MCF 10A (cell line): ENCODE data around the gene PNKD. TPM values are rescaled to one million over a fixed set of nuclear protein-coding genes. Genes with fewer than 3 reads are reported as not detected.
"Not testable (repeated sequence)": the region's sequence is repeated elsewhere in the genome, so short reads cannot be mapped to it uniquely, and the experiment has no call there.

Source experiments
- BruUV-seq: library from RNA; stranded (reverse); fragments of 400-500 nt; replicated peaks from 2 replicates; lab custom pipeline; 2021; lab: Mats Ljungman, UMichigan
- CTCF ChIA-PET: fragments of 300-600 bp; sonication (Branson Sonifier 250); formaldehyde crosslinking; extraction: SDS; loops from one replicate; lab custom pipeline; 2021; ENCODE audit warnings: antibody characterized with exemption, inconsistent platforms; lab: Yijun Ruan, JAX
- POLR2A ChIA-PET: fragments of 300-600, 350-650 bp; sonication (Branson Sonifier 250); formaldehyde crosslinking; extraction: SDS; loops from one replicate; lab custom pipeline; 2020; ENCODE audit warnings: antibody characterized with exemption, inconsistent platforms; lab: Yijun Ruan, JAX
- DNase-seq: peaks from one replicate; pipeline ENCODE4 v3.0.0-alpha.2; 2018; ENCODE audit not compliant: unreplicated experiment
- H3K27ac Mint-ChIP-seq: one replicate; pipeline ENCODE4 v1.8.0; 2022; ENCODE audit warnings: mild to moderate bottlenecking, low read depth, mixed read lengths; ENCODE audit not compliant: unreplicated experiment
- H3K27me3 Mint-ChIP-seq: one replicate; pipeline ENCODE4 v1.8.0; 2022; ENCODE audit warnings: mixed read lengths; ENCODE audit not compliant: insufficient read depth, unreplicated experiment
- H3K36me3 Mint-ChIP-seq: one replicate; pipeline ENCODE4 v1.8.0; 2022; ENCODE audit warnings: mild to moderate bottlenecking, moderate library complexity, mixed read lengths; ENCODE audit not compliant: insufficient read depth, unreplicated experiment
- H3K4me1 Mint-ChIP-seq: one replicate; pipeline ENCODE4 v1.8.0; 2022; ENCODE audit warnings: mixed read lengths; ENCODE audit not compliant: insufficient read depth, unreplicated experiment
- H3K4me3 Mint-ChIP-seq: one replicate; pipeline ENCODE4 v1.8.0; 2022; ENCODE audit warnings: mild to moderate bottlenecking, moderate library complexity, mixed read lengths; ENCODE audit not compliant: unreplicated experiment
- H3K9me3 Mint-ChIP-seq: one replicate; pipeline ENCODE4 v1.8.0; 2022; ENCODE audit warnings: mixed read lengths; ENCODE audit not compliant: unreplicated experiment
- CTCF ChIP-seq: fragments of 200-600 bp; IDR thresholded peaks from one replicate; pipeline ENCODE4 v1.8.0; 2022; ENCODE audit warnings: antibody characterized with exemption, mild to moderate bottlenecking; ENCODE audit not compliant: unreplicated experiment
- intact Hi-C: fragments of 100-400 bp; cut with micrococcal nuclease; formaldehyde crosslinking; loops from 2 replicates; pipeline ENCODE4 v1.14.1; 2022
- total RNA-seq: library from RNA; stranded (reverse); gene quantifications from 2 replicates; pipeline ENCODE4 v1.2.3, GENCODE V29; 2022

PNKD gene
- total RNA-seq, 1 experiment from 2014 or later = 23.1 TPM

- Mint-ChIP-seq H3K27ac (peak overlapping the region; percentile 88), H3K9me3 (no peaks in the 10 kb centered on the region), H3K4me3 (peak overlapping the region; percentile 97), H3K4me1 (peaks cover 37% of the 10 kb centered on the region), H3K36me3 (peaks cover 79% of the 10 kb centered on the region), H3K27me3 (no peaks in the 10 kb centered on the region)
- POLR2A ChIA-PET = interaction anchor here (0.9 to 8.0 kb wide), 15 partner anchors 15 to 978 kb away, joined by 3 to 390 read pairs (median 9); partner anchors contain the start of genes ARPC2, CATIP, CTDSP1 and TMBIM1
- TF ChIP-seq CTCF = no peak
- intact Hi-C loops = loop anchor here (1.0 kb wide), 5 partner anchors 12 to 124 kb away; partner anchors contain the start of gene CATIP
- CTCF ChIA-PET = interaction anchor here (0.5 to 7.7 kb wide), 26 partner anchors 12 to 1302 kb away, joined by 3 to 215 read pairs (median 4); partner anchors contain the start of genes ARPC2, CATIP, GPBAR1 and TMBIM1
- BruUV-seq = no TSS peak
- DNase-seq = no peak
Observed at GRCh38 chr2:218271865-218272530, 1.7 kb downstream of the PNKD start.

DNA sequence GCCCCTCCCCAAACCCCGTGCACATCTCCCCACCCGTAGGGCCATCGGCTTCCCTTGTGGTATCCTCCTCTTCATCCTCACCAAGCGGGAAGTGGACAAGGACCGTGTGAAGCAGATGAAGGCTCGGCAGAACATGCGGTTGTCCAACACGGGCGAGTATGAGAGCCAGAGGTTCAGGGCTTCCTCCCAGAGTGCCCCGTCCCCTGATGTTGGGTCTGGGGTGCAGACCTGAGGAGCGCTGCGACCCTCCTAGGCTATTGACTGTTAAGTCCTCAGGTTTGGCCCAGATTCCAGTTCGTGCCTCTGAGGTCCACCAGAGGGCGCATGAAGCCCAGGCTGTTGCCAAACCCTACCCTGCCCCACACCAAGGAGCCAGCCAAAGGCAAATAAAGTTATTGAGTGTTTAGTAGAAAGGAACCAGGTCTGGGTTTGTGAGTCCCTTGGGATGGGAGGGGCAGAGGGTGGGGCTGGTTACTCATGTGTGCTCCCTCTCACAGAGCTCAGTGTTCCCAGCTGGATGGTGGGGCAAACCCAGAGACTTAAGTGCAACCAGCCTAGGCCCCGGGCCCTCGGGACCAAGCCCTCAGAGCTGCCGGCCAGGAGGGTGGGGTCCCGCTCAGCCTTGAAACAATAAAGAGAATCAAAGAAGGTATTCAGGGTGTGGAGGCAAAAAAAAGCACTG lies 2.4 kb downstream of the PNKD start:
- ChIA-PET POLR2A (interaction anchor here (0.7 to 8.0 kb wide), 11 partner anchors 14 to 297 kb away, joined by 3 to 390 read pairs (median 7); partner anchors contain the start of genes ARPC2 and TMBIM1), CTCF (interaction anchor here (0.6 to 7.7 kb wide), 24 partner anchors 12 to 194 kb away, joined by 3 to 215 read pairs (median 4); partner anchors contain the start of genes ARPC2, CATIP, CTDSP1 and GPBAR1)
- no peaks in the 10 kb centered on the region for H3K9me3 Mint-ChIP-seq
- DNase-seq = peak; percentile 96
- TF ChIP-seq CTCF = peak; percentile 88
- H3K27me3 Mint-ChIP-seq = no peaks in the 10 kb centered on the region
- intact Hi-C loops = loop anchor here (1.0 kb wide), 5 partner anchors 12 to 124 kb away; partner anchors contain the start of gene CATIP
- H3K27ac Mint-ChIP-seq = peak overlapping the region; percentile 88
- peaks cover 35% of the 10 kb centered on the region for H3K4me1 Mint-ChIP-seq
- H3K4me3 Mint-ChIP-seq = peak overlapping the region; percentile 97
- no TSS peak for BruUV-seq
- H3K36me3 Mint-ChIP-seq = peaks cover 79% of the 10 kb centered on the region

- intact Hi-C loops, H3K9me3 Mint-ChIP-seq, DNase-seq, BruUV-seq, H3K27me3 Mint-ChIP-seq: not testable (repeated sequence)
- ChIA-PET CTCF (interaction anchor here (0.5 to 7.7 kb wide), 19 partner anchors 11 to 181 kb away, joined by 3 to 215 read pairs (median 4); partner anchors contain the start of genes CATIP, CTDSP1 and TMBIM1), POLR2A (interaction anchor here (0.7 to 8.0 kb wide), 8 partner anchors 14 to 296 kb away, joined by 3 to 390 read pairs (median 6); partner anchors contain the start of genes ARPC2 and TMBIM1)
- Mint-ChIP-seq H3K27ac (peak overlapping the region; percentile 88), H3K4me3 (peak overlapping the region; percentile 97), H3K4me1 (peaks cover 35% of the 10 kb centered on the region), H3K36me3 (peaks cover 74% of the 10 kb centered on the region)
Observed at GRCh38 chr2:218273214-218273907, 3.0 kb downstream of the PNKD start.

- no peak for TF ChIP-seq CTCF
- intact Hi-C loops = no loop called here
Observed at GRCh38 chr2:218273908-218274249, 3.6 kb downstream of the PNKD start.

More at GRCh38 chr2:218273908-218274249, 3.6 kb downstream of the PNKD start:
- H3K27ac Mint-ChIP-seq = peak overlapping the region; percentile 59
- H3K4me1 Mint-ChIP-seq = peaks cover 35% of the 10 kb centered on the region
- no TSS peak for BruUV-seq
- DNase-seq = no peak
- H3K9me3 Mint-ChIP-seq = no peaks in the 10 kb centered on the region
- H3K36me3 Mint-ChIP-seq = peaks cover 76% of the 10 kb centered on the region
- CTCF ChIA-PET = interaction anchor here (1.1 to 7.7 kb wide), 8 partner anchors 10 to 121 kb away, joined by 3 to 215 read pairs (median 33); partner anchors contain the start of genes CATIP and TMBIM1
- no peak overlapping the region for H3K4me3 Mint-ChIP-seq
- no peaks in the 10 kb centered on the region for H3K27me3 Mint-ChIP-seq
- POLR2A ChIA-PET = interaction anchor here (4.2 to 8.0 kb wide), 3 partner anchors 13 to 123 kb away, joined by 57 to 390 read pairs (median 71); partner anchors contain the start of gene TMBIM1
